Prostate gland (tissue), 2 donors: ENCODE data around the gene MYO15B. TPM values are rescaled to one million over a fixed set of nuclear protein-coding genes. Genes with fewer than 3 reads are reported as not detected.
A peak's percentile ranks its signal among the peaks of the same experiment; 100 is the strongest.

Source experiments
- DNase-seq: peaks from one replicate; pipeline ENCODE4 v3.0.0-alpha.2; 2019; ENCODE audit warnings: low spot score
- H3K27ac ChIP-seq, 2 donors: fragments of 200-600 bp; sonication (generic); 2 replicates each; pipeline ENCODE4 v1.5.1; 2017 to 2019
- H3K27me3 ChIP-seq: fragments of 200-600 bp; sonication (generic); replicated peaks from 2 replicates; pipeline ENCODE4 v1.5.1; 2019; ENCODE audit not compliant: insufficient read depth
- H3K36me3 ChIP-seq, 2 donors: fragments of 200-600 bp; sonication (generic); 1 replicate in 1 of 2; 2 replicates in 1 of 2; pipeline versions ENCODE4 v1.5.1 to v1.8.1; 2017 to 2019
- H3K4me1 ChIP-seq: fragments of 200-600 bp; sonication (generic); replicated peaks from 2 replicates; pipeline ENCODE4 v1.5.1; 2019
- H3K4me3 ChIP-seq, 2 donors: fragments of 200-600 bp; sonication (generic); 2 replicates each; pipeline ENCODE4 v1.5.1; 2017 to 2019
- H3K9me3 ChIP-seq: fragments of 200-600 bp; sonication (generic); 2 replicates; pipeline ENCODE4 v1.5.1; 2017
- POLR2A ChIP-seq: fragments of 450-650 bp; IDR thresholded peaks from one replicate; pipeline ENCODE4 v1.6.1; 2016; ENCODE audit warnings: antibody characterized with exemption, mild to moderate bottlenecking
- POLR2AphosphoS5 ChIP-seq: sonication (generic); formaldehyde crosslinking; IDR thresholded peaks from one replicate; pipeline ENCODE4 v1.6.1; 2017; ENCODE audit warnings: antibody characterized with exemption
- WGBS: methylation state at CpG from one replicate; pipeline ENCODE4 v1.1.5; 2018; 5-methylcytosine and 5-hydroxymethylcytosine counted together
- intact Hi-C: fragments of 100-400 bp; cut with DNase I; formaldehyde crosslinking; loops from one replicate; pipeline ENCODE4 v1.14.2; 2022
- total RNA-seq, 2 donors: library from RNA; depleted of rRNA; stranded (reverse); fragments of >200 nt; gene quantifications; one replicate each; pipeline ENCODE4 v1.1.0, GENCODE V29; 2016
- TF ChIP-seq, protein P1 (sequence below), 4 experiments: fragments of 200-600 bp in 2 of 4; fragments of 450-650 bp in 2 of 4; sonication (generic) in 2 of 4; IDR thresholded peaks; 1 replicate in 3 of 4; 2 replicates in 1 of 4; pipeline ENCODE4 v1.5.1; 2016 to 2019; ENCODE audit warnings: antibody characterized with exemption in 4 of 4, mild to moderate bottlenecking in 2 of 4, moderate library complexity in 2 of 4

MYO15B gene
- total RNA-seq, 2 donors from 2014 or later = 86.5 to 214 TPM

DNA sequence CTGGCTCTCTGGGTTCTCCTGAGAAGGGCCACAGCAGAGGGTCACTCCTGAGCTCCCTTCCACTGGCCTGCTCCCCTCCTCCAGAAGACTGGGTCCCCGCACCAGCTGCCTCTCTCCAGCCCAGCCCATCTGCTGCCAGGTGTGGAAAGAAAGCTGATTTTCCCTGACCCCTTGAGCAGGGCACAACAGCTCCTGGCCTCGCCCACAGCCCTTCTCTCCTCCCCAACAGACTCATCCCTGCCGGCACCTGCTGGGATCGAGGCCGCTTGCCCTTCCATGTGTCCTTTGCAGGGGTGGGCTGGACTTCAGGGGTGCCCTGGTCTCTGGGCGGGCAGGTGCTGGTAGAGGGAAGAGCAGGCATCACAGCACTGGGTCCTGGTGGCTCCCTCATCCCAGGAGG lies 40.8 kb downstream of the MYO15B start:
- no peaks in the 10 kb centered on the region for H3K9me3 ChIP-seq
- no peak overlapping the region for H3K4me3 ChIP-seq
- H3K4me1 ChIP-seq = peaks cover 5% of the 10 kb centered on the region
- no peak for DNase-seq
- H3K27me3 ChIP-seq = no peaks in the 10 kb centered on the region
- WGBS = 90% methylated on average over 6 of the region's 6 CpGs
- intact Hi-C loops = no loop called here
- peaks cover 0 to 3% of the 10 kb centered on the region in 2 donors for H3K36me3 ChIP-seq
- H3K27ac ChIP-seq = no peak overlapping the region
- TF ChIP-seq POLR2A (no peak), POLR2AphosphoS5 (no peak)
- TF ChIP-seq, protein P1, sequence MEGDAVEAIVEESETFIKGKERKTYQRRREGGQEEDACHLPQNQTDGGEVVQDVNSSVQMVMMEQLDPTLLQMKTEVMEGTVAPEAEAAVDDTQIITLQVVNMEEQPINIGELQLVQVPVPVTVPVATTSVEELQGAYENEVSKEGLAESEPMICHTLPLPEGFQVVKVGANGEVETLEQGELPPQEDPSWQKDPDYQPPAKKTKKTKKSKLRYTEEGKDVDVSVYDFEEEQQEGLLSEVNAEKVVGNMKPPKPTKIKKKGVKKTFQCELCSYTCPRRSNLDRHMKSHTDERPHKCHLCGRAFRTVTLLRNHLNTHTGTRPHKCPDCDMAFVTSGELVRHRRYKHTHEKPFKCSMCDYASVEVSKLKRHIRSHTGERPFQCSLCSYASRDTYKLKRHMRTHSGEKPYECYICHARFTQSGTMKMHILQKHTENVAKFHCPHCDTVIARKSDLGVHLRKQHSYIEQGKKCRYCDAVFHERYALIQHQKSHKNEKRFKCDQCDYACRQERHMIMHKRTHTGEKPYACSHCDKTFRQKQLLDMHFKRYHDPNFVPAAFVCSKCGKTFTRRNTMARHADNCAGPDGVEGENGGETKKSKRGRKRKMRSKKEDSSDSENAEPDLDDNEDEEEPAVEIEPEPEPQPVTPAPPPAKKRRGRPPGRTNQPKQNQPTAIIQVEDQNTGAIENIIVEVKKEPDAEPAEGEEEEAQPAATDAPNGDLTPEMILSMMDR (IDR thresholded peaks at IDR 0.05) = no peak

DNA sequence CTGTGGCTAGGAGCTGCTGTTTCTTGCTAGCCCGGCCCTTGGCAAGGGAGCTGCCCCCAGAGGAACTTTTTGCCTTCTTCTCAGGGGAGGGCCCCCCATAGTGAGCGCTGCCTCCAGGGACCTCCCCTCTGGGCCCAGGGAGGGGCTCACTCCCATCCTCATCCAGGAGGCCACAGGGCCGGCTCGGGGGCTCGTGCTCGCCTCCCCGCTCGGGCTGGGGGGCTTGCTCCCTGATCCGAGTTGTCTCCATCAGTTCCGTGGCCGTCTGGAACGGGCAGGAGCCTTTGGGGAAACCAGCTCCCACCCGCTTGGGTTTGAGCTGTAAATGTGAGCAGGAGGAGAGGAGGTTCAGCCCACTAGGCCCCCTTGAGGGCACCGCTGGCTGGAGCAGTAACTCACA lies 41.6 kb downstream of the MYO15B start:
- no peak overlapping the region for H3K27ac ChIP-seq
- no peak for TF ChIP-seq POLR2A
- TF ChIP-seq, protein P1 (IDR thresholded peaks at IDR 0.05) = no peak
- TF ChIP-seq POLR2AphosphoS5 = no peak
- no peak overlapping the region for H3K4me3 ChIP-seq
- no peak for DNase-seq
- H3K36me3 ChIP-seq = peaks cover 0 to 3% of the 10 kb centered on the region in 2 donors
- intact Hi-C loops = no loop called here
- no peaks in the 10 kb centered on the region for H3K9me3 ChIP-seq
- WGBS = 80% methylated on average over 14 of the region's 14 CpGs
- peaks cover 11% of the 10 kb centered on the region for H3K4me1 ChIP-seq
- no peaks in the 10 kb centered on the region for H3K27me3 ChIP-seq

DNA sequence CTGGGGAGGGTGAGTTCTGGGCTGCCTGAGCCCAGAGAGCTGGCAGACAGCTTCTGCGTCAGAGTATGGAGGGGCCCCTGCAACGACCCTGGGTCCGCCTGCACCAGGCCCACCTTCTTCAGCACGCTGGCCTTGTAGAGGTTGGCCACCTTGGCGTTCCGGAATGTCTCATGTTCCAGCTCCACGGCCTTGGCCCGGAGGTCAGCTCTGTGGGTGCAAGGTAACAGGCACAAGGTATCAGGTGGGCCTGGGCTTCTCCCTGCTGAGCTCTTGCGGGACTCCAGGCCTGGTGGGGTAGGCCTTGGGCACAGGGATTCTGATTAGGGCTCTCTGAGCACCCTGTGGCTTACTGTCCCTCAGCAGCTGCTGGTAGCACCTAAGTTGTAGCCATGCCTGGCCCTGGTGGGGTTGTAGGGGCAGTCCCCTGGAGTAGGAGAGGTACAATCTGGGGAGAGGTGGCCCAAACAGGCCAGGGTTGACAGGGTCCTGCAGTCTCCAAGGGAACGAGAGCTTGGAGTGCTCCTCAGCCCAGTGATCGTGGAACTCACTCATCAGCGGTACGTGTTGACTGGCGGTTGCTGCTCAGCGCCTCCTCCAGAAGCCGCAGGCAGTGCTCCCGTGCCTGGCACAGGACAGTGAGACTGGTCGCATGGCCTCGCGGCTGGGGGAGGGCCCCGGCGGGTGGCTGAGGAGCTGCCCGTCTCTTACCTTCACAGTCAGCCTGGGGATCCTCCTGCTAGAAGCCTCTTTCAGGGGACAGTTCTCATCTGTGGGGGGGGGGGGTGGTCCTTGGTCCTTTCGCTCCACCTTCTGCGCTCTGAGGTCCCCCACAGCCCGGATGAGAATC lies 42.7 kb downstream of the MYO15B start:
- Histone ChIP-seq H3K4me3 (no peak overlapping the region), H3K27ac (no peak overlapping the region), H3K36me3 (no peaks in the 10 kb centered on the region), H3K27me3 (no peaks in the 10 kb centered on the region), H3K4me1 (peaks cover 15% of the 10 kb centered on the region), H3K9me3 (no peaks in the 10 kb centered on the region)
- DNase-seq = no peak
- TF ChIP-seq POLR2A = no peak
- TF ChIP-seq, protein P1 (IDR thresholded peaks at IDR 0.05) = no peak
- no peak for TF ChIP-seq POLR2AphosphoS5
- WGBS = 89% methylated on average over 25 of the region's 26 CpGs
- intact Hi-C loops = no loop called here

- DNase-seq = no peak
- Histone ChIP-seq H3K27ac (no peak overlapping the region), H3K36me3 (no peaks in the 10 kb centered on the region), H3K27me3 (no peaks in the 10 kb centered on the region), H3K9me3 (no peaks in the 10 kb centered on the region), H3K4me3 (no peak overlapping the region), H3K4me1 (peaks cover 15% of the 10 kb centered on the region)
- WGBS = 90% methylated on average over 23 of the region's 27 CpGs
- intact Hi-C loops = no loop called here
- TF ChIP-seq POLR2A = no peak
- TF ChIP-seq, protein P1 (IDR thresholded peaks at IDR 0.05) = no peak
- no peak for TF ChIP-seq POLR2AphosphoS5
Observed at GRCh38 chr17:75631353-75631752, 43.8 kb downstream of the MYO15B start.

- H3K4me1 ChIP-seq = peaks cover 15% of the 10 kb centered on the region
- intact Hi-C loops = no loop called here
- no peak for DNase-seq
Observed at GRCh38 chr17:75632428-75632827, 44.8 kb downstream of the MYO15B start.

More at GRCh38 chr17:75632428-75632827, 44.8 kb downstream of the MYO15B start:
- Histone ChIP-seq H3K9me3 (no peaks in the 10 kb centered on the region), H3K27ac (peak overlapping the region in 1 of 2 donors; percentile 78), H3K27me3 (no peaks in the 10 kb centered on the region), H3K36me3 (no peaks in the 10 kb centered on the region), H3K4me3 (no peak overlapping the region)
- no peak for TF ChIP-seq POLR2AphosphoS5
- TF ChIP-seq, protein P1 (IDR thresholded peaks at IDR 0.05) = no peak
- WGBS = 72% methylated on average over 10 of the region's 12 CpGs
